ENCODE measurements around the gene SORCS2. TPM values are rescaled to one million over a fixed set of nuclear protein-coding genes. Genes with fewer than 3 reads are reported as not detected.

The SORCS2 gene
- total RNA-seq, 1 donor, result 0.27 TPM

- no peak for TF ChIP-seq CTCF (IDR thresholded peaks at IDR 0.05; ENCODE audit: insufficient read depth, low read length)
- DNase-seq (ENCODE audit: low read depth), result no peak
These were observed 232.3 kb downstream of the SORCS2 start for GRCh38 chr4:7424553-7425111.

GRCh38 chr4:7425124-7425523 is 232.8 kb downstream of the SORCS2 start:
- H3K4me3 ChIP-seq (ENCODE audit: low read depth, low read length), result no peak overlapping the region
- TF ChIP-seq CTCF (IDR thresholded peaks at IDR 0.05; ENCODE audit: insufficient read depth, low read length), result no peak
- no peak for DNase-seq (ENCODE audit: low read depth)

More at GRCh38 chr4:7424553-7425111, 232.3 kb downstream of the SORCS2 start:
- H3K4me3 ChIP-seq (ENCODE audit: low read depth, low read length), result no peak overlapping the region

DNA sequence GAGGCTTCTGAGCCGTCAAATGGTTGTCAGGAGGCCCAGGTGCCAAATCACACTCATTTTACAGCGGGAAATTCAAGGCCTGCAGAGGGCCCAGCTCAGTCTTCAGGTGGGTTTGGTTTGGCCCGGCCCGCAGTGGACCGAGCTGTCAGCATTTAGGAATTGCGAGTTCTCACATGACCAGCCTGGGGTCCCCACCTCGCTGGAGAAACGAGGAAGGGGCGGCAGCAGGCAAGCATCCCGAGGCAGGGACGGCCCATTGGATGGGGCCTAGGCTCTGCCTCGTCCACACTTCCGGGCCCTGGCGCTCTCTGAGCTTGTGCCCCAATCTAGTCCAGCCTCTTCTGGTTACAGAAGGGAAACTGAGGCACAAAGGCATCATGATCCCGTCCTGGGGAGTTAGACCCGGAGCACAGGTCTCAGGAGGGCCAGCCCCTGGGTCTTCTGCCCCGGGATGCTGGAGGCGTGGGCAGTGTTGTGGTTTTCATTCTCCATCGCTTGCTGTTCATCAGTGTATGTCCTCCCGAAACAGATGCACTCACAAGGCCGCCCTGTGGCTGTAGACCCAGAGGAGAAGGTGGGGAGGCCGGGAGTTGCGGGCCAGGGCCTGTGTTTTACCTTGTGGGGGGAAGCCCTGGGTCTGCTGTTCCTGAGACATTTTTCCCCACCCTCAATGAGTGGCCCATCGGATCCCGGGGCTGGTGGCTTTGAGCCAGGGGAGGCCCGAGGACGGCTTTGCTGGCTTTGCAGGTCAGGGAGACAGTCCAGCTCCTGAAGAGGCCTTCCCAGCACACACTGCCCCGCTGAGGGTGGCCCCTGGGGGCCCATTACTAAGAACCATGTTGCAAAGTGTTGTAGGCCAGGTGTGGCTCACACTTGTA is 233.5 kb downstream of the SORCS2 start:
- no peak for TF ChIP-seq CTCF (IDR thresholded peaks at IDR 0.05; ENCODE audit: insufficient read depth, low read length)
- H3K4me3 ChIP-seq (ENCODE audit: low read depth, low read length), result no peak overlapping the region
- no peak for DNase-seq (ENCODE audit: low read depth)

DNA sequence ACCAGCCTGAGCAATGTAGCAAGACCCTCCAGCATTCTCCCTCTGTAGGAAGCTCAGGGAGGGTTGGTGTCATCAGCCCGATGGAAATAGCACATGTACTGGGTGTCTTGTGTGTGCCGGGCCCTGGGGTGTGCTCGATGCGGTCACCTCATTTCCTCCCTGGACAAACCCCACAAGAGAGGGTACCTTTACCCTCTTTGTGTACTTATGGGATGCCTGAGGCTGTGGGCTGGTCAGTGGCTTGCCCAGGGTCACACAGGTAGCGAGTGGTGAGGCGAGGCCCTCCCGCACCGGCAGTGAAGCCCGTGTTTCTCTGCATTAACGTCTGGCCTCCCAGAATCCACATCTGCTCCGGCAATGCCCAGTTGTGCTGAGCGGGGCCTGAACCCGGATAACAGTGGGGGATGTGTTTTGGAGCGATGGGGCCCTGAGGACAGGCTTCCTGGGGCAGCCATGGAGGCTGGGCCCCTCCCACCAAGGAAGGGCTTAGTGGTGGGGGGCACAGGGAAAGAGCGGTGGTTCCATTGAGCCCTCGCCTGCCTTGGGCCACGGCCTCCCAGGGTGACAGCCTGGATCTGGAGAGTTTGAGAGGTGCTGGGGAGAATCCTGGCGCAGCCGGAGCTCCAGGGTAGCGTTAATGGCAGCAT is 234.3 kb downstream of the SORCS2 start:
- no peak for TF ChIP-seq CTCF (IDR thresholded peaks at IDR 0.05; ENCODE audit: insufficient read depth, low read length)

GRCh38 chr4:7427361-7427760 is 235.0 kb downstream of the SORCS2 start:
- H3K4me3 ChIP-seq (ENCODE audit: low read depth, low read length), result no peak overlapping the region

More for the DNA sequence above, 234.3 kb downstream of the SORCS2 start:
- no peak overlapping the region for H3K4me3 ChIP-seq (ENCODE audit: low read depth, low read length)
- DNase-seq (ENCODE audit: low read depth), result no peak

GRCh38 chr4:7427831-7428260 is 235.5 kb downstream of the SORCS2 start:
- DNase-seq (ENCODE audit: low read depth), result no peak
- H3K4me3 ChIP-seq (ENCODE audit: low read depth, low read length), result no peak overlapping the region
- no peak for TF ChIP-seq CTCF (IDR thresholded peaks at IDR 0.05; ENCODE audit: insufficient read depth, low read length)

More at GRCh38 chr4:7427361-7427760, 235.0 kb downstream of the SORCS2 start:
- no peak for DNase-seq (ENCODE audit: low read depth)
- TF ChIP-seq CTCF (IDR thresholded peaks at IDR 0.05; ENCODE audit: insufficient read depth, low read length), result no peak
